Bronchial epithelial cell (primary cell): Measurements from ENCODE around the gene ABCC11. TPM values are rescaled to one million over a fixed set of nuclear protein-coding genes. Genes with fewer than 3 reads are reported as not detected.

ENCODE experiments used
- DNase-seq: peaks from one replicate; pipeline ENCODE4 v3.0.0-alpha.2; 2010; ENCODE audit warnings: low read depth
- FAIRE-seq: peaks from 2 replicates; lab custom pipeline; 2011; peaks lifted over from hg19 to GRCh38; lab: Jason Lieb, UNC
- H3K27me3 ChIP-seq: 2 replicates; pipeline ENCODE4 v1.5.1; 2011; ENCODE audit warnings: low read length; ENCODE audit not compliant: control insufficient read depth, insufficient read depth
- H3K36me3 ChIP-seq: 2 replicates; pipeline ENCODE4 v1.5.1; 2011; ENCODE audit warnings: low read length; ENCODE audit not compliant: control insufficient read depth, insufficient read depth
- H3K4me3 ChIP-seq: 2 replicates; pipeline ENCODE4 v1.5.1; 2011; ENCODE audit warnings: mild to moderate bottlenecking, low read depth, low read length, control low read depth
- CTCF ChIP-seq: IDR thresholded peaks from 2 replicates; pipeline ENCODE4 v1.5.1; 2011; ENCODE audit warnings: mild to moderate bottlenecking, moderate library complexity, low read length, control low read depth, inconsistent platforms; ENCODE audit not compliant: insufficient read depth, severe bottlenecking
- total RNA-seq: library from RNA; depleted of rRNA; stranded (reverse); fragments of >200 nt; gene quantifications from 2 replicates; pipeline ENCODE4 v1.2.1, GENCODE V29; 2014

ABCC11 gene
- total RNA-seq, 1 donor from 2014 or later, result 0.26 TPM

GRCh38 chr16:48235058-48235555 lies 12.2 kb downstream of the ABCC11 start:
- Histone ChIP-seq H3K36me3 (no peaks in the 10 kb centered on the region), H3K4me3 (no peak overlapping the region), H3K27me3 (no peaks in the 10 kb centered on the region)
- DNase-seq, result peak; percentile 22
- no peak for FAIRE-seq
- TF ChIP-seq CTCF, result no peak

GRCh38 chr16:48234630-48235029 lies 12.7 kb downstream of the ABCC11 start:
- no peaks in the 10 kb centered on the region for H3K27me3 ChIP-seq
- H3K4me3 ChIP-seq, result no peak overlapping the region
- no peak for TF ChIP-seq CTCF
- H3K36me3 ChIP-seq, result no peaks in the 10 kb centered on the region
- FAIRE-seq, result no peak
- DNase-seq, result no peak

- FAIRE-seq (no peak), DNase-seq (peak; percentile 43)
- no peaks in the 10 kb centered on the region for H3K27me3 ChIP-seq
Measured at GRCh38 chr16:48232493-48233040, 14.8 kb downstream of the ABCC11 start.

GRCh38 chr16:48231727-48232492 lies 15.4 kb downstream of the ABCC11 start:
- Histone ChIP-seq H3K4me3 (no peak overlapping the region), H3K36me3 (no peaks in the 10 kb centered on the region), H3K27me3 (no peaks in the 10 kb centered on the region)
- DNase-seq, result no peak
- FAIRE-seq, result no peak
- peak; percentile 48 for TF ChIP-seq CTCF

More at GRCh38 chr16:48232493-48233040, 14.8 kb downstream of the ABCC11 start:
- H3K4me3 ChIP-seq, result no peak overlapping the region
- no peak for TF ChIP-seq CTCF
- no peaks in the 10 kb centered on the region for H3K36me3 ChIP-seq

- TF ChIP-seq CTCF, result no peak
- DNase-seq, result peak; percentile 38
- no peak for FAIRE-seq
Measured at GRCh38 chr16:48225456-48225855, 21.9 kb downstream of the ABCC11 start.

GRCh38 chr16:48223490-48223889 lies 23.8 kb downstream of the ABCC11 start:
- FAIRE-seq, result no peak
- H3K27me3 ChIP-seq, result no peaks in the 10 kb centered on the region
- no peak overlapping the region for H3K4me3 ChIP-seq
- no peaks in the 10 kb centered on the region for H3K36me3 ChIP-seq
- no peak for DNase-seq
- no peak for TF ChIP-seq CTCF

More at GRCh38 chr16:48225456-48225855, 21.9 kb downstream of the ABCC11 start:
- no peaks in the 10 kb centered on the region for H3K36me3 ChIP-seq
- no peaks in the 10 kb centered on the region for H3K27me3 ChIP-seq
- no peak overlapping the region for H3K4me3 ChIP-seq
